HG02610 (cell line): ENCODE data around the gene CFAP58.

ENCODE experiments used
- ATAC-seq: cut with Tn5 transposase; IDR thresholded peaks from one replicate; pipeline ENCODE4 v1.9.1; 2021; ENCODE audit warnings: mild to moderate bottlenecking, moderate library complexity; ENCODE audit not compliant: unreplicated experiment

The CFAP58 gene

DNA sequence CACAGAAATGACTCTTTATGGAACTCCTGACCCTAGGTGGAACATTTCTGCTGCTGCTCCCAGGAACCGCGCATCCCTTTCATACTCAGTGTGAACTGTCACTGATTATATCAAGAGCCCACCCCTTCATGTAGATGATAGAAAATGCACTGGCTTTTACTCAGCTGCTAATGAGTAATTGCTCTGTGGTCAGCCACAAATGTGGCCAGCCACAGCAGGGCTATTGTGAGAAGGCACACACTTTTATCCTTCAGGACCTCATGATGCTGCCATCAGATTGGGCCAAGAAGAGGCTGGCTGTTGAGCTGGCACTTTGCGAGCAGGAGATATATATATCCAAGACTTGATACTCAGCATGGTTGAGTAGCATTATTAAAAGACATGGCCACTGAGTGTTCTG is 124.7 kb downstream of the CFAP58 start:
- ATAC-seq, result no peak

DNA sequence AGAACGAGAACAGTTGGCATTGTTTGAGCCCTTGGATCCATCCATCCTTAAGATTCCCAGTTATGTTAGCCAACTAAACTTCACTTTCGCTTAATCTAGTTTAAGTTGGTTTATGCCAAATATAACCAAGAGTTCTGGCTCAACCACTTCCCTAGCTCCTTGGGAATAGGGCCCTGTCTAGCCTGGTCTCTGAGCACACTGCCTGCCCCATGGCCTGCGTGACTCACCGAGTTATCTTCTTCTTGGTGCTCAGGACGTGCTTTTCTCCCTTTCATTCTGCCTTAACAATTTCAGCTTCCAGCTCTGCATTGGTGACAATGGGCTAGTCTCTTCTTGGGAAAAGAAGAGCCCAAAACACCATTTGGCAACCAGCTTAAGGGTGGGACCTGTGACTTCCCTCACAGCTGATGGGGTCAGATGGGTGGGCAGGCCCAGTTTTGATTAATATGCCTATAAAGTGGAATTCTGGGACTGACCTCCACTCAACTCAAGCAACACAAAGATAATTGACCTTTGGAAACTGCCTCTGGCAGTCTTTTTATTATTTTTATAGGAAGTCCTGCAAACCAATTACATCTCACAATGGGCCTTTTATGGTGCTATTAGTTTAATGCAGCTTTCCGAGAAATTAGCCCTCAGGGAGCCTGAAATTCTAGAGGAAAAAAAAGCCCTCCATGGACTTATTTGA is 126.4 kb downstream of the CFAP58 start:
- ATAC-seq, result no peak

DNA sequence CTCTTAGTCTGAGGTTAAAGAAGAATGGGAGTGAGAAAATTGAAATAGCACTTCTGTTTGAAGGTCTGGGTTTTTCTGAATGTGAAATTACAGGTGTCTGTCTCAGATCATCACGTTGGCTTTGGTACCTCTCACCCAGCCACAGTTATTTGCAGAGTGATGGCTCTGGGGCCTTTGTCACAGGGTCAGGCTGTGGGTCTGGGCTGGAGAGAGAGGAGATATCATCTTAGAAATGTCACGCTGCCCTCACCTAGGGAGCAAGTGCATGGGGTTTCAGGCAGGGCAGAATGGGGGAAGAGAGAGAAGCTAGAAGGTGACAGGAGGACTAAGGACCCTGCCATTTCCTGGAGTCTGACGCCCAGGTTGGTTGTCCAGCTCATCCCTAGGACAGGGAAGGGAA is 127.2 kb downstream of the CFAP58 start:
- no peak for ATAC-seq

DNA sequence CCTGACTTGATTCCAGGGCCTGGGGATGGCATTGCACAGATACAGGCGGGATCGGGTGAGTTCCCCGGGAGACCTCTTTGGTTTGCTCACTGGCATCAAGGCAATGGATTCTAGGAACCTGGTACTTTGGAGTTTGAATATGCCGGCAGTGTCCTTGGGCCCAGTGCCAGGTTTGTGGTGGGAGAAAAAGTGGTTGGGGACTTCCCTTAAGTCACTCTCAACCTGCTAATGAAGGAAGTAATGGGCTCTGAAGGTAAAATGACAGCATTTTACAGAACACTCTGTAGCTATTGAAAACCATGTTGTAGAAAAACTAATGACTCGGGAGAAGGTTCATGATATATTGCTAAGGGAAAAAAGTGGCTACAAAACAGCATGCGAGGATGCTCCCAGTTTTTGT is 129.9 kb downstream of the CFAP58 start:
- no peak for ATAC-seq

DNA sequence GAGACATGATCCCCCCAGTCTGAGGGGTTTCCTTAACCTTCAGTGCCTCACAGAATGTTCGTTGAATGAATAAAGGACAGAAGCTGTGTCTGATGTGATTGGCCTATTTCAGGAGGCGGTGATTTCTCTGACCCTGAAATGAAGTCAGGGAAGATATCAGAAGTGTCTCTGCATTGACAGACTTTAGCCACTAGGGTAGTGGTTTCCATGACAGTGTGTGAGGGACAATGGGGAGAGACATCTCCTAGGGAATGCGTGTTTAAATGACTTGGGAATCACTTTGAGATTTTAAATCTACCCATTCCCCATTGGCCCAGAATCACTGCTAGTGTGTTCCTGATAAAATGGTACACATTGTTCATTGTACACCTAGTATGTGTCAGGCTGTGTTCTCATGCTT is 132.0 kb downstream of the CFAP58 start:
- no peak for ATAC-seq

DNA sequence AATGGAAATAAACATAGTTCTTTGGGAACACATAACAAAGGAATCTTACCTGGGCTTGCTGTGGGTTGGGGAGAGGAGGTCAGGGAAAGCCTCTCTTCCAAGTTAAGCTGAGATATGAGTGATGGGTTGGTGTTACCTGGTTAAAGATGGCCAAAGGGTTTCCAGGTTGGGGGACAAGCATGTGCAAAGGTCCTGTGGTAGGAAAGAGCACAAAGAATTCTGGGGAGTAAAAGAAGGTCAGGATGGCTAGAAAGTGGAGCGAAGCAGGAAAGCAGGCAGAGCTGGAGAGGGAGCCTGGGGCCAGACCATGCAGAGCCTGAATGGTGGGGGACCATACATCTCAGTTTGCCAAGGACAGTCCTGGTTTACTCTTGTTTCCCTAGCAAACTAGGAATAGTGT is 133.2 kb downstream of the CFAP58 start:
- ATAC-seq, result no peak

DNA sequence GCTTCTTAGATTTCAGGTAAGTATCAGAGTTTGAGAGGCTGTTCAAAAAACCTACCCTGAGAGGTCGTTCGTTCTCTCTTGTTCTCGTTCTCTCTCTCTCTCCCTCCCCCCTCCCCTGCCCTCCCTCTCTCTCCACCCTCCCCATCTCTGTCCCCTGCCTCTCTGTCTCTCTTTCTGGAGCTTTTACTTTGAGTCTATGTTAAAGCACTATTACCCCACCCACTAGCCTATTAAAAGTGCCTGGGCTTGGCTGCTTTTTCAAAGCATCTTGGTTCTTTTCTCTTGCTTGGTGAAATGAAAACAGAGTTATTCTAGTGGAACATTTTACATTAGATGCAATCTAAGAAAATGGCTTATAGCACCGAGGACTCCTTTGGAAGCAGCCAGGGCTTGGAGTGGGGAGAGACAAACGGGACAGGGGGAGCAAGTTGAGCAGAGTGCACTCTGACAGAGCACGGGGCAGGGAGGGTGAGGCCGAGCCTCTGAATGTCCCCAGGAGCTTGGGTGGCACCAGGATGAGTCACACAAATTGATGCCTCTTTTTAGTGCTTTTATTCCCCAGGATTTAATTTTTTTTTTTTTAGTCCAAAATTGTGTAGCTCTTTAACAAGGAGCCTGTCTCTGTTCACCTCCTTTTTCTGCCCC is 134.3 kb downstream of the CFAP58 start:
- ATAC-seq, result no peak

DNA sequence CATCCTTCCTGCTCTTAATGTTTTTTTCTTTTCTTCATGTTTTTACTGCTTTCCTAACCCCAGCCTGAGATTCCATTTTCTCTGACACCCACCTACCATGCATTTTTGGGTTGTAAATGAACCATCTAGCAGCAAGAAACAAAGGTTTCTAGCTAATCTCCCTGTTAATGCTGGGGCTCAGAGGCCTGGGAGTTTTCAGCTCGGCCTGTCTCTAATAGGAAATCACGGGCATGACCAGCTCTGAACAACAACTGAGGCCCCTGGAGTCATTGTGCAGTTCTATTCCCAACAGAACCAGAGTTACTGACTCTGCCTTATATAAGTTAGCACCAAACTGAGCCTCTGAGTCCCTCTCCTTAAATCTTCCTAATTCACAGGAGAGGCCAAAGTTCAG is 134.8 kb downstream of the CFAP58 start:
- no peak for ATAC-seq

DNA sequence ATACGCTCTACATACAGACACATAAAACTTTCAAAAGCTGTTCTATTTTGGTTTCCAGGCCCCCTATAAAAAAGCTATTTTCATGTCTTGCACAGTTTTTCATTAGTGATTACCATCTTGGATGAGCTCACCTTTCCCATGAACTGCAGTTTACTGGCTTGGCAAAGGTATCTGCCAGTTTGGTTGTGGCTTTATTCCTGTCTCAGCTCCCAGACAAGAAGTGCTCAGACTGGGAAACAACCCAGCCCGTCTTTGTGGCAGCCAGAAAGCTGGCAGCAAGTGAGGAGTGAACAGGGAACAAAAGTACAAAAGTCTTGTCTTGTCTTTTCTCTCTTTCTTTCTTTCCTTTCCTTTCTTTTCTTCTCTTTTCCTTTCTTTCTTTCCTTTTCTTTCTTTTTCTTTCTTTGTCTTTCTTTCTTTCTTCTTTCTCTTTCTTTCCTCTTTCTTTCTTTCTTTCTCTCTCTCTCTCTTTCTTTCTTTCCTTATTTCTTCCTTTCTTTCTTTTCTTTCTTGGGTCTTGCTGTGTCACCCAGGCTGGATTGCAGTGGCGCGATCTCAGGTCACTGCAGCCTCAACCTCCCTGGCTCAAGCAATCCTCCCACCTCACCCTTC is 138.8 kb downstream of the CFAP58 start:
- ATAC-seq, result no peak

DNA sequence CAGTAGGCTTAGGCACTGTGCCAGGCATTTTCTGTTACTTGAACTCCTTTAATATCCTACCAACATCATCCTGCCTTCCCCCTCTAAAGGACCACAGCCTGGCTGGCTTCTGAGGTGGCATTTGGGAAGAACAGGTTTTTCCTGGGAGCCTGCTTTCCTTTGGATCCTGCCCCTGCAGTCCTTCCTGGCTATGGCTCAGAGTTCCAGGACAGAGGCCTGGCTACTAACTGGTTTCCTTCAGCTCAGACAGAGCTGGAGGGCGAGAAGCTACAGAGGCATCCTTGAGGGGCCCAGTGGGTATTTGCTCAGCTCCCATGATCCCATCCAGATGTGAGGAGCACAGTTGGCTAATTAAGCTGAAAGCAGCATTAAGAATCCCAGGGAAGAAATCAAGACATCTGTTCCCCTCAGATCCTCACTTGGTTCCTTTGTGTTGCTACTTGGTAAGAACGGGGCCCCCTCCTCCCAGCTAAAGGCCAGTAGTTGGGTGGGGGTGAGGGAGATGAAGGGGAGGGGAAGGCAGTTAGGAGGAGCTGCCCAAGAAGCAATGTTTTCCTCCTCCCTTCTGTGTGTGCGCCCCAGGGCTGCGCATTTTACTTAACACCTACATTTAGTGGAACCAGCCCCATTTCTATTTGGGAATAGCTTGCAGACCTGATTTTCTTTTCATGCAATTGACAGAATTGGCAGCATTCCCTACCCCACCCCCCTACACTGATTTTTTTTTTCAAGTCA is 144.9 kb downstream of the CFAP58 start:
- ATAC-seq, result no peak

DNA sequence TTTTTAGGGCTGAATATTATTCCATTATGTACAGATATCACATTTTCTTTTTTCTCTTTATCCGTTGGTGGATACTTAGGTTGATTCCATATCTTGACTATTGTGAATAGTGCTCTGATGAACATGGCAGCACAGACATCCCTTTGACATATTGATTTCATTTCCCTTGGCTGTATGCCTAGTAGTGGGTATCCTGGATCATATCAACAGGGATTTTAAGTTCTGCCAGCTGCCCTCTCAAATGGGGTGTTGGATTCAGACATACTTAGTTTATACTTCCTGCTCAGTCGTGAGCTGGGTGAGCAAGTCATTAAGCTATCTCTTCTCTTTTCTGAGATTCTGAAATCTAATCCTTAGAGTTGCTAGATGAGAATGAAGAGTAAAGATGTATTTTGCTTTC is 147.8 kb downstream of the CFAP58 start:
- no peak for ATAC-seq

DNA sequence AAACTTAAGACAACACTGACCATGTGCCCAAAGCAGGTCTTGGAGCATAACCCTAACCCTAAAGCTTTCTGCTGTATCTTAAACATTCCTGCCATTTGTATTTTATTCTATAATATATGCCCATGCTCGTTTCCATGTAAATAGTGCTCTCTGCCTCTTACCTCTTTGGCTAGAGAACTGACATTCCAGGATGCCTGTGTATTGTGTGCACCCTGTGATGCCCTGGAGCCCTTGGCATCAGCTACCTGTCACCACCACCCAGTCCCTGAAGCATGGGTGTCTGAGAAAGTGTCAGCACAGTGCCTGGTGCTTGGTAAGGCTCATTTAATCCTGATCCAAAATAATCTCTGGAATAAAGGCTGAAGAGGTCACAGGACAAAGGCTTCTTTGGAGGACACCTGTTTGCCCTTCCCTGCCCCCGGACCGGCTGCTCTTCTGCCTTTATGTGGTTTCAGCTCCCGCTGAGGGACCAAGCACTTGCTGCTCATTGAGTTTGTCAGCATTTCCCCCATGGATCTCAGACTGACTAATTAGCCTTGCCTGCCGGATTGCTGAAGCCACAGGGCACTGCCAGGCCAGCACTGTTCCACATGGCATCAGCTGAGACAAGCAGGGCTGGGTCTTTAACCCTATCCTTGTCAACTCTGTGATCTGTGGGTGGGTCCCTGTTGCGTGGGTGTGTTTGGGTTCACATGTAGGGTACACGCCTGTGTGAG is 148.4 kb downstream of the CFAP58 start:
- ATAC-seq, result no peak

DNA sequence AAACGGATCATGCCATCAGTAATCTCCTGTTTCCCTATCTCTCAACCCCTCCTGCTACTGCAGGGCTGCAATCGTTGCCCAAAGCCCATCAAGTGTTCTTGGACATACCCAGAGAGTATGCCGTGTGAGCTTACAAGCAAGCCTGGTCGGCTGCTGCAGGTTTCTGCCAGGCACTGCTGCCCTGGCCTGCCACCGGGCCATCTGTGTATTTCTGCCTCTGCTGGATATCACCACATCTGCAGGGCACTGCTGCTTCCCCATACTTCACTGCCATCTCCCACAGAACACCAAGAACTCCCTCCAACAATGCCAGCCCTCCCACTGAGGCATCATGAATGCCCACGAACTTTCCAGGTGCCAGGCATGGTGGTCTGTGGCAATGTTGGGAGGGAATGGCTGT is 149.3 kb downstream of the CFAP58 start:
- ATAC-seq, result no peak
